ENCODE measurements around the gene AMBP. TPM values are rescaled to one million over a fixed set of nuclear protein-coding genes. Genes with fewer than 3 reads are reported as not detected.

AMBP gene
- total RNA-seq, 1 experiment from 2014 or later, result 0.22 TPM

GRCh38 chr9:114034196-114034595, 43.9 kb downstream of the AMBP start:
- Histone ChIP-seq H3K4me2 (ENCODE audit: low read length) (no peak overlapping the region), H3K27me3 (ENCODE audit: low read length) (no peaks in the 10 kb centered on the region), H2AFZ (ENCODE audit: low read length) (no peak overlapping the region), H3K79me2 (ENCODE audit: low read length) (no peaks in the 10 kb centered on the region), H3K36me3 (ENCODE audit: low read depth, low read length) (no peaks in the 10 kb centered on the region), H3K9me2 (replicated peaks; ENCODE audit: low read length) (no peaks in the 10 kb centered on the region), H4K20me1 (ENCODE audit: low read length) (no peaks in the 10 kb centered on the region), H3K27ac (ENCODE audit: low read length) (no peak overlapping the region), H3K4me3 (ENCODE audit: low read length) (no peak overlapping the region), H3K9ac (ENCODE audit: low read length) (no peak overlapping the region), H3F3A (ENCODE audit: low read length, unreplicated experiment) (no peaks in the 10 kb centered on the region), H3K4me1 (ENCODE audit: insufficient read depth, low read length) (no peaks in the 10 kb centered on the region), H3K9me3 (ENCODE audit: low read length) (no peaks in the 10 kb centered on the region)
- ChIA-PET POLR2A (ENCODE audit: unreplicated experiment) (no interaction called here), CTCF (no interaction called here)
- BruUV-seq (replicated peaks), result no TSS peak
- intact Hi-C loops (cut with micrococcal nuclease), result no loop called here
- DNase-seq (no peak), ATAC-seq (no peak)
- TF ChIP-seq CTCF (conservative IDR thresholded peaks at IDR 0.05; ENCODE audit: low read depth, low read length) (no peak), EZH2 (IDR thresholded peaks at IDR 0.05; ENCODE audit: low read length, unreplicated experiment) (no peak), EZH2phosphoT487 (IDR thresholded peaks at IDR 0.05; ENCODE audit: borderline replicate concordance, low read length) (no peak)

- ChIA-PET CTCF (no interaction called here), POLR2A (ENCODE audit: unreplicated experiment) (no interaction called here)
- Histone ChIP-seq H2AFZ (ENCODE audit: low read length) (no peak overlapping the region), H3K4me3 (ENCODE audit: low read length) (no peak overlapping the region), H3F3A (ENCODE audit: low read length, unreplicated experiment) (no peaks in the 10 kb centered on the region), H3K36me3 (ENCODE audit: low read depth, low read length) (no peaks in the 10 kb centered on the region), H4K20me1 (ENCODE audit: low read length) (no peaks in the 10 kb centered on the region), H3K9me3 (ENCODE audit: low read length) (no peaks in the 10 kb centered on the region), H3K27ac (ENCODE audit: low read length) (no peak overlapping the region), H3K9me2 (replicated peaks; ENCODE audit: low read length) (no peaks in the 10 kb centered on the region), H3K79me2 (ENCODE audit: low read length) (no peaks in the 10 kb centered on the region), H3K4me2 (ENCODE audit: low read length) (no peak overlapping the region), H3K4me1 (ENCODE audit: insufficient read depth, low read length) (no peaks in the 10 kb centered on the region), H3K9ac (ENCODE audit: low read length) (no peak overlapping the region), H3K27me3 (ENCODE audit: low read length) (no peaks in the 10 kb centered on the region)
- ATAC-seq (no peak), DNase-seq (no peak)
- TF ChIP-seq CTCF (conservative IDR thresholded peaks at IDR 0.05; ENCODE audit: low read depth, low read length), result peak; percentile 31; the same call in 1 of the 2 replicates
- no peak for TF ChIP-seq EZH2 (IDR thresholded peaks at IDR 0.05; ENCODE audit: low read length, unreplicated experiment)
- no peak for TF ChIP-seq EZH2phosphoT487 (IDR thresholded peaks at IDR 0.05; ENCODE audit: borderline replicate concordance, low read length)
- intact Hi-C loops (cut with micrococcal nuclease), result no loop called here
- no TSS peak for BruUV-seq (replicated peaks)
These were observed 44.5 kb downstream of the AMBP start for GRCh38 chr9:114033397-114034103.

Measured in PC-3 (cell line).